GM12892 (cell line): Measurements from ENCODE around the gene ZNF865.

Experiments
- POLR2A ChIP-seq: IDR thresholded peaks from 2 replicates; pipeline ENCODE4 v1.6.1; 2011; ENCODE audit warnings: low read depth, low read length, control low read depth
- POLR2AphosphoS5 ChIP-seq: IDR thresholded peaks from 2 replicates; pipeline ENCODE4 v1.6.1; 2011; ENCODE audit warnings: low read depth, low read length, control low read depth

DNA sequence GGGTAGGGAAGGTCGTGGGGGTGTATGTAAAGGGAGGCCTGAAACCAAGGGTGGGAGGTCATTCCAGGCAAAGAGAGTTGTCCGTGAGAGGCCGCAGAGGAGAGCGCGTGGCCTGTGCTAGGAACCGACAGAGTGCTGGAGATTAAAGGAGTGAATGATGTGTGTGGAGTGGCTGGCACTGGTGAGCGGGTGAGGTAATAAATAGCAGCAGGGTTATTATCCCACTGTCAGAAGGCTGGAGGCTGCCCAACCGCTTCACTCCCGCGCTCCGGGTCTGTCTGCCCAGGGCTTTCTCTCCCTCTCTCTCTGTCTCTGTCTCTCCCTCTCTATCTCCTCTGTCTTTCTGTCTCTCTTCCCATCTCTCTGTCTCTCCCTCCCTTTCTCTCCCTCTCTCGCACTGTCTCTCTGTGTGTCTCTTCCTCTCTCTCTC, 42.2 kb upstream of the ZNF865 start:
- TF ChIP-seq POLR2A (no peak), POLR2AphosphoS5 (no peak)
